CD8-positive, alpha-beta memory T cell (primary cell): ENCODE data around the gene BACH2. TPM values are rescaled to one million over a fixed set of nuclear protein-coding genes. Genes with fewer than 3 reads are reported as not detected.

Experiments used
- CTCF ChIA-PET: fragments of 350-600 bp; sonication (Branson Sonifier 250); formaldehyde crosslinking; loops from one replicate; lab custom pipeline; 2021; ENCODE audit warnings: antibody characterized with exemption; lab: Charles Lee
- POLR2A ChIA-PET: fragments of 350-600 bp; sonication (Branson Sonifier 250); formaldehyde crosslinking; loops from one replicate; lab custom pipeline; 2021; ENCODE audit warnings: antibody characterized with exemption; lab: Charles Lee
- DNase-seq, 5 donors: peaks; one replicate each; pipeline versions ENCODE4 v3.0.0 to v3.0.0-alpha.2; 2020 to 2022; ENCODE audit warnings: mixed read lengths in 1 of 5
- H3K27ac ChIP-seq: one replicate; pipeline ENCODE4 v1.7.0; 2013; ENCODE audit warnings: low read depth, mild to moderate bottlenecking, low read length, moderate library complexity
- H3K27me3 ChIP-seq: 2 replicates; pipeline ENCODE4 v1.7.0; 2013; ENCODE audit warnings: low read length, mild to moderate bottlenecking; ENCODE audit not compliant: insufficient read depth, poor library complexity, severe bottlenecking
- H3K36me3 ChIP-seq: 2 replicates; pipeline ENCODE4 v1.7.0; 2013; ENCODE audit warnings: mild to moderate bottlenecking, low read length, moderate library complexity; ENCODE audit not compliant: insufficient read depth
- H3K4me1 ChIP-seq: 2 replicates; pipeline ENCODE4 v1.7.0; 2013; ENCODE audit warnings: mild to moderate bottlenecking, low read length, moderate library complexity; ENCODE audit not compliant: insufficient read depth
- H3K4me3 ChIP-seq: 2 replicates; pipeline ENCODE4 v1.7.0; 2013; ENCODE audit warnings: mild to moderate bottlenecking, low read length
- H3K9me3 ChIP-seq: 2 replicates; pipeline ENCODE4 v1.7.0; 2013; ENCODE audit warnings: mild to moderate bottlenecking, low read length
- H3K27ac Mint-ChIP-seq, 8 donors: one replicate each; pipeline ENCODE4 v1.8.0; 2020 to 2021; ENCODE audit warnings: mixed read lengths in 8 of 8, mild to moderate bottlenecking in 6 of 8, inconsistent platforms in 3 of 8, moderate library complexity in 3 of 8
- H3K27me3 Mint-ChIP-seq, 2 donors: one replicate each; pipeline ENCODE4 v1.8.0; 2020 to 2021; ENCODE audit warnings: mixed read lengths in 2 of 2, mild to moderate bottlenecking in 1 of 2, moderate library complexity in 1 of 2
- H3K36me3 Mint-ChIP-seq, 3 donors: one replicate each; pipeline ENCODE4 v1.8.0; 2020 to 2021; ENCODE audit warnings: mixed read lengths in 3 of 3, inconsistent platforms in 1 of 3, mild to moderate bottlenecking in 1 of 3
- H3K4me1 Mint-ChIP-seq, 3 donors: one replicate each; pipeline ENCODE4 v1.8.0; 2020 to 2021; ENCODE audit warnings: mixed read lengths in 3 of 3, inconsistent platforms in 1 of 3, mild to moderate bottlenecking in 1 of 3
- H3K4me3 Mint-ChIP-seq, 7 donors: one replicate each; pipeline ENCODE4 v1.8.0; 2020 to 2021; ENCODE audit warnings: mixed read lengths in 7 of 7, mild to moderate bottlenecking in 6 of 7, moderate library complexity in 4 of 7, inconsistent platforms in 2 of 7
- H3K9me3 Mint-ChIP-seq, 5 donors: one replicate each; pipeline ENCODE4 v1.8.0; 2020 to 2022; ENCODE audit warnings: mixed read lengths in 5 of 5, mild to moderate bottlenecking in 3 of 5, moderate library complexity in 2 of 5, inconsistent platforms in 1 of 5
- polyA plus RNA-seq: library from polyadenylated mRNA; unstranded; fragments of 300-500 nt; fragmentation: Illumina TruSeq; gene quantifications from one replicate; pipeline ENCODE4 v1.2.3, GENCODE V29; 2021
- total RNA-seq, 2 experiments: library from RNA; stranded (reverse); gene quantifications; one replicate each; pipeline ENCODE4 v1.2.3, GENCODE V29; 2021

BACH2 gene
- total and polyA plus RNA-seq, 3 experiments from 2014 or later = 7.4 to 41.8 (median 39.9) TPM

DNA sequence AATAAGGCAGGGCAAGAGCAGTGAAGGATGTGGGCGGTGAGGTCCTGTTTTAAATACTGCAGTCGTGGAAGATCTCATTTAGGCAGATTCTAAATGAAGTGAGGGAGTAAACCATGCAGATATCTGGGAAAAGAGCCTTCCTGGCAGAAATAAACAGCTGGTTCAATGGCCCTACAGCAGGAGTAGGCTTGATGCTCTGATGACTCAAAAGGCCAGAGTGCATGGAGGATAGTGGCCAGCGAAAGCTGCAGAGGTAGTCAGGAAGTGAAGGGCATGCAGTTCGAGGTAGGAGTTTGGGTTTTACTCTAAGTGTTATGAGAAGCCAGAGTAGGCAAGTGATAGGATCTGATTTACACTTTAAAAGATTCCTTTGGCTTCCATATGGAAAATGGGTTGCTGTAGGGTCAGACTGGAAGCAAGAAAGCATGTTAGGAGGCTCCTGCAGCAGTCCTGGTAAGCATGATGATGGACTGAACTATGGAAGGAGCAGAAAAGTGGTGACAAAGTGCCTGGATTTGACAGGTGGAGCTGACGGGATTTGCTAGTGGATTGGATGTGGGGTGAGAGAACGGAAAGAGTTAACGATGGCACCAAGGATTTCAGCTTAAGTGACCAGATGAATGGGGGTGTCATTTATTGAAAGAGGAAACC lies 252.3 kb downstream of the BACH2 start:
- H3K4me1 Mint-ChIP-seq = peaks cover 16 to 21% (median 17%) of the 10 kb centered on the region in 3 donors
- H3K27me3 ChIP-seq = no peaks in the 10 kb centered on the region
- H3K36me3 Mint-ChIP-seq = peaks cover 0 to 19% (median 2%) of the 10 kb centered on the region in 3 donors
- no peaks in the 10 kb centered on the region for H3K27me3 Mint-ChIP-seq
- H3K4me3 Mint-ChIP-seq = no peak overlapping the region
- H3K27ac ChIP-seq = no peak overlapping the region
- CTCF ChIA-PET = no interaction called here
- no peaks in the 10 kb centered on the region for H3K36me3 ChIP-seq
- peaks cover 26% of the 10 kb centered on the region for H3K4me1 ChIP-seq
- H3K9me3 ChIP-seq = no peaks in the 10 kb centered on the region
- no peak overlapping the region for H3K27ac Mint-ChIP-seq
- H3K4me3 ChIP-seq = no peak overlapping the region
- POLR2A ChIA-PET = no interaction called here
- H3K9me3 Mint-ChIP-seq = no peaks in the 10 kb centered on the region
- DNase-seq = no peak

DNA sequence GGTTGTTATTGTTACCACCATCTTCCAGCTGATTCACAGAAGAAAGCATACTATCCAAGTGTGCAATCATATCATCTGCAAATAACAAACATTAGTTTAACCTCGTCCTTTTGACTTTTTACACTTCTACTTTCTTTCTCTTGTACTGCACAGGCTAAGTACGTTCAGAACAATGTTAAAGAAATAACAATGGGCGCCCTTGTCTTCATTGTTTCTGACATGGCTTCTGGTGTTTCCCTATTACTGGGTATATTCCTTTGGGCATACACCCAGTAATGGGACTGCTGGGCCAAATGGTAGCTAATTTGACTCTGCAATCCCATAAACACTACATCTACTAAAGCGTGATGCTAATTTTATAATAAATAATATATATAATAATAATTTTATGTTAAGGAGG lies 255.7 kb downstream of the BACH2 start:
- no peaks in the 10 kb centered on the region for H3K27me3 ChIP-seq
- CTCF ChIA-PET = no interaction called here
- H3K27me3 Mint-ChIP-seq = no peaks in the 10 kb centered on the region
- H3K27ac Mint-ChIP-seq = no peak overlapping the region
- H3K36me3 ChIP-seq = no peaks in the 10 kb centered on the region
- no peak overlapping the region for H3K4me3 ChIP-seq
- POLR2A ChIA-PET = no interaction called here
- H3K9me3 ChIP-seq = no peaks in the 10 kb centered on the region
- H3K9me3 Mint-ChIP-seq = peaks cover 0 to 2% (median 0%) of the 10 kb centered on the region in 5 donors
- no peak overlapping the region for H3K4me3 Mint-ChIP-seq
- DNase-seq = no peak
- H3K4me1 Mint-ChIP-seq = peaks cover 10 to 22% (median 16%) of the 10 kb centered on the region in 3 donors
- H3K4me1 ChIP-seq = peaks cover 37% of the 10 kb centered on the region
- H3K27ac ChIP-seq = no peak overlapping the region
- peaks cover 4 to 16% (median 7%) of the 10 kb centered on the region in 3 donors for H3K36me3 Mint-ChIP-seq

DNA sequence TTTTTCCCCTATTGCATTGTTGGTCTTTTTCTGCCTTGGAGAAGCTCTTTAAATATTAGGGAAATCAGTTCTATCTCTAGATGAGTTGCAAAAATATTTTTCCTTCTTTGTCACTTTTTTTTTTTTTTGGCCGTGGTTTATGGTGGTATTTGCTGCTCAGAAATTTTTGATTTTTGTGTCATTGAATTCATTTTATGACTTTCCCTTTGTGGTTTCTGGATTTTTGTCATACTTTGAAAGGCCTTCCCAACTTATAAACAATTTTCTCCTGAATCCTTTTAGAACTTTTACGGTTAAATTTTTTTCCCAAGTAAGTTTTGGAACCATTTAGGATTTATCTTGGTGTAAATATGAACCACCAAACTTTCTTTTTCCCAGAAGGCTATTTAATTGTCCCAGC lies 256.7 kb downstream of the BACH2 start:
- Mint-ChIP-seq H3K27me3 (no peaks in the 10 kb centered on the region), H3K4me1 (peaks cover 20 to 32% (median 21%) of the 10 kb centered on the region in 3 donors), H3K4me3 (no peak overlapping the region), H3K27ac (no peak overlapping the region), H3K36me3 (peaks cover 4 to 12% (median 7%) of the 10 kb centered on the region in 3 donors), H3K9me3 (peaks cover 0 to 2% (median 0%) of the 10 kb centered on the region in 5 donors)
- no peaks in the 10 kb centered on the region for H3K36me3 ChIP-seq
- no peak for DNase-seq
- no peaks in the 10 kb centered on the region for H3K9me3 ChIP-seq
- peaks cover 30% of the 10 kb centered on the region for H3K4me1 ChIP-seq
- no peak overlapping the region for H3K4me3 ChIP-seq
- POLR2A ChIA-PET = no interaction called here
- CTCF ChIA-PET = no interaction called here
- H3K27me3 ChIP-seq = no peaks in the 10 kb centered on the region
- no peak overlapping the region for H3K27ac ChIP-seq

DNA sequence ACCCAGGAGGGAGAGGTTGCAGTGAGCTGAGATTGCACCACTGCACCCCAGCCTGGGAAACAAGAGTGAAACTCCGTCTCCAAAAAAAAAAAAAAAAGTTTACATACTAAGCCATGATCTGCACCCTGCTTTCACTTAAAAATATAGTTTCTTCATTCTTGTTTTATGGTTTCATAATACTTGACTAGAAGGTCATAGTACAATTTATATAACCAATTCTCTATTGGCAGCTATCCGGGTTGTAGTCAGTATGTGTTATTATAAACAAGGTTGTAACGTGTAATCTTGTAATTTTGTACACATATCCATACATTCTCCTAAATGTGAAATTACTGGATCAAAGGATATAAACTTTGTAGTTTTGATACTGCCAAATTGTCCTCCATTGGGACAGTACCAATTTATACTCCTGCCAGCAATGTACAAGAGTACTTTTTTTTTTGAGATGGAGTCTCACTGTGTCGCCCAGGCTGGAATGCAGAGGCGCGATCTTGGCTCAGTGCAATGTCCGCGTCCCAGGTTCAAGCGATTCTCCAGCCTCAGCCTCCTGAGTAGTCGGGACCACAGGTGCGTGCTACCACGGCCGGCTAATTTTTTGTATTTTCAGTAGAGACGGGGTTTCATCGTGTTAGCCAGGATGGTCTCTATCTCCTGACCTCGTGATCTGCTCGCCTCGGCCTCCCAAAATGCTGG lies 257.5 kb downstream of the BACH2 start:
- ChIA-PET POLR2A (no interaction called here), CTCF (no interaction called here)
- no peak for DNase-seq
- no peaks in the 10 kb centered on the region for H3K36me3 ChIP-seq
- no peaks in the 10 kb centered on the region for H3K27me3 ChIP-seq
- Mint-ChIP-seq H3K36me3 (peaks cover 4 to 12% (median 7%) of the 10 kb centered on the region in 3 donors), H3K9me3 (peaks cover 0 to 2% (median 0%) of the 10 kb centered on the region in 5 donors), H3K27ac (no peak overlapping the region), H3K4me1 (peaks cover 23 to 38% (median 26%) of the 10 kb centered on the region in 3 donors), H3K27me3 (no peaks in the 10 kb centered on the region), H3K4me3 (no peak overlapping the region)
- no peak overlapping the region for H3K4me3 ChIP-seq
- peaks cover 29% of the 10 kb centered on the region for H3K4me1 ChIP-seq
- no peaks in the 10 kb centered on the region for H3K9me3 ChIP-seq
- no peak overlapping the region for H3K27ac ChIP-seq

DNA sequence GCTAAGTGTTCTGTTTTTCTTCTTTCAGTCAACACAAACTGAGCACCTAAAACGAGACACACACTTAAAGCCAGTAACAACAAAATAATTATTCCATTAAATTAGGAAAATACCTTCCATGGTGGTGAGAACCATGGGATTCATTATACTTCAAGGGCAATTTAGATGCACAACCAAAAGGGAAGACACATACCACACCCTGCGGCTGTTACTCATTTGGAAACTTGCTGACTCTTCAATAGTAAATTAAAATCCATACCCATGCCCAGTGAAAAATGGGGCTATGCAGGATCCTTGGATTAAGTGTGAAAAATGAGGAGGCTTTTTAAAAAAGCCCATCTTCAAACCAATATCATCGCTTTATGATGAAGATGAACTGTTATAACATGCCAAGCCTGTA lies 259.7 kb downstream of the BACH2 start:
- Mint-ChIP-seq H3K9me3 (peaks cover 0 to 6% (median 0%) of the 10 kb centered on the region in 5 donors), H3K27ac (peak overlapping the region in 3 of 8 donors; percentile 0 to 30 (median 7)), H3K36me3 (peaks cover 5 to 17% (median 10%) of the 10 kb centered on the region in 3 donors), H3K27me3 (no peaks in the 10 kb centered on the region), H3K4me3 (no peak overlapping the region), H3K4me1 (peaks cover 30 to 45% (median 34%) of the 10 kb centered on the region in 3 donors)
- CTCF ChIA-PET = no interaction called here
- no peak overlapping the region for H3K4me3 ChIP-seq
- H3K4me1 ChIP-seq = peaks cover 23% of the 10 kb centered on the region
- POLR2A ChIA-PET = interaction anchor here (0.6 kb wide), 1 partner anchor 463 kb away, joined by 3 read pairs; no protein-coding TSS in a partner anchor
- DNase-seq = no peak
- no peak overlapping the region for H3K27ac ChIP-seq
- no peaks in the 10 kb centered on the region for H3K27me3 ChIP-seq
- no peaks in the 10 kb centered on the region for H3K36me3 ChIP-seq
- H3K9me3 ChIP-seq = no peaks in the 10 kb centered on the region

DNA sequence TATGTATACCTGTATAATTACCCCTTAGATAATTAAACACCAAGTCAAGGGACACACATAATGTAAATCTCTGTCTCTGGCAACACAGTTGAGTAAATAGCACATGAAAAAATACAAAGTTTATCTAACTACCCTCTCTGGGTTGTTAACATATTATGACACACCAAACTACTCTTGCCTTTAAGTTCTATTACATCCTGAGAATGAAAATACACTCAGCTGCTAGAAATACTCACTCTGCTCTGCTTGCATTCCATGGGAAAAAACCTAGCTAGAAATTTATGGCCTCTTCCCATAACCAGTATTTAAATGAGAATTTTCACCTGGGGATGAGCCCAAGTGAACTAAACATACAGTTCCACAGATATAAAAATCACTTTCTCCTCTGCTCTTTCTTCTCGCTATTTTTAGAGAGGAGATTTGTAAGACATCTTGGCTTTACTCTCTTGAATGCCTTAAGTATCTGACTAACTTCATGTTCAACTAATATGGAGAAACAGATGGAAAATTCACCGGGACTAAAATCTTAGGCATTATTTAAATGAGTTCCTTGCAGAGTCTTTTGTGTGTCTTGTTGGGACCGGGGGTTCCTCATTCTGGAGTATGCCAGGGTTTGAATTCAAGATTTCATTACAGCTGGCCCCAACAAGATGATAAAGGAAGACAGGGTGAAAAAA lies 261.5 kb downstream of the BACH2 start:
- no peaks in the 10 kb centered on the region for H3K27me3 ChIP-seq
- ChIA-PET CTCF (no interaction called here), POLR2A (no interaction called here)
- no peak for DNase-seq
- Mint-ChIP-seq H3K9me3 (peaks cover 0 to 6% (median 0%) of the 10 kb centered on the region in 5 donors), H3K36me3 (peaks cover 3 to 14% (median 10%) of the 10 kb centered on the region in 3 donors), H3K4me3 (no peak overlapping the region), H3K27me3 (no peaks in the 10 kb centered on the region), H3K4me1 (peaks cover 33 to 48% (median 37%) of the 10 kb centered on the region in 3 donors), H3K27ac (peak overlapping the region in 1 of 8 donors; percentile 2)
- no peaks in the 10 kb centered on the region for H3K9me3 ChIP-seq
- H3K27ac ChIP-seq = no peak overlapping the region
- no peaks in the 10 kb centered on the region for H3K36me3 ChIP-seq
- no peak overlapping the region for H3K4me3 ChIP-seq
- H3K4me1 ChIP-seq = peaks cover 24% of the 10 kb centered on the region

DNA sequence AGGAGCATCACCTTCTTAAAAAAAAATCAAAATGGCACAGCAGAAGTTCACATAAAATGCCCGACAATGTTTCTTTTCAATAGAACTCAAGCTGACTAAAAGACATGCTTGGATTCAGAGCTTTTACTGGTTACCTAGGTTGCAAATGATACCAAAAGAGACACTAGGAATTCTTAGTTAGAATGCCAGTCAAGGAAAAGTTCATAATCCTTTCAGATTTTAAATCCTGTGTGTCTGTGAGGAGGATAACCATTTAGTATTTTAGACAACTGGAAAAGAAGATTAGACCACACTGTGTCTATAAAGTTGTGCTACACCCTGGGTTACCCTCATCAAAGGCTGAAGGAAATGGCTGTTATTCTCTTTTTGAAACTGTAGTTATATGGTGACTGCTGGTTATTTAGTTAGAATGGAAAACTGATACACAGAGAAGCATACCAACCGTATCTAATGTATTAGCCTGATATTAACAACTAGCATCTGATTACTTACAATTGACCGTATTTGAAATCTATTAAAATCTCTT lies 262.8 kb downstream of the BACH2 start:
- Histone ChIP-seq H3K9me3 (no peaks in the 10 kb centered on the region), H3K4me1 (peaks cover 38% of the 10 kb centered on the region), H3K4me3 (no peak overlapping the region), H3K36me3 (no peaks in the 10 kb centered on the region), H3K27ac (no peak overlapping the region), H3K27me3 (no peaks in the 10 kb centered on the region)
- DNase-seq = no peak
- ChIA-PET POLR2A (no interaction called here), CTCF (no interaction called here)
- Mint-ChIP-seq H3K27me3 (no peaks in the 10 kb centered on the region), H3K27ac (no peak overlapping the region), H3K4me3 (no peak overlapping the region), H3K36me3 (peaks cover 1 to 10% (median 9%) of the 10 kb centered on the region in 3 donors), H3K9me3 (peaks cover 0 to 6% (median 0%) of the 10 kb centered on the region in 5 donors), H3K4me1 (peaks cover 46 to 61% (median 51%) of the 10 kb centered on the region in 3 donors)
